Skin of body (tissue), 2 donors: Measurements from ENCODE around the gene ACTN1. TPM values are rescaled to one million over a fixed set of nuclear protein-coding genes. Genes with fewer than 3 reads are reported as not detected.

Experiments used
- DNase-seq: peaks from one replicate; lab custom pipeline; 2025; lab: John Stamatoyannopoulos, UW
- total RNA-seq: library from RNA; depleted of rRNA; stranded (reverse); fragments of >200 nt; gene quantifications from one replicate; pipeline ENCODE4 v1.2.3, GENCODE V29; 2014

Gene ACTN1
- total RNA-seq, 1 donor from 2014 or later = 112 TPM

DNA sequence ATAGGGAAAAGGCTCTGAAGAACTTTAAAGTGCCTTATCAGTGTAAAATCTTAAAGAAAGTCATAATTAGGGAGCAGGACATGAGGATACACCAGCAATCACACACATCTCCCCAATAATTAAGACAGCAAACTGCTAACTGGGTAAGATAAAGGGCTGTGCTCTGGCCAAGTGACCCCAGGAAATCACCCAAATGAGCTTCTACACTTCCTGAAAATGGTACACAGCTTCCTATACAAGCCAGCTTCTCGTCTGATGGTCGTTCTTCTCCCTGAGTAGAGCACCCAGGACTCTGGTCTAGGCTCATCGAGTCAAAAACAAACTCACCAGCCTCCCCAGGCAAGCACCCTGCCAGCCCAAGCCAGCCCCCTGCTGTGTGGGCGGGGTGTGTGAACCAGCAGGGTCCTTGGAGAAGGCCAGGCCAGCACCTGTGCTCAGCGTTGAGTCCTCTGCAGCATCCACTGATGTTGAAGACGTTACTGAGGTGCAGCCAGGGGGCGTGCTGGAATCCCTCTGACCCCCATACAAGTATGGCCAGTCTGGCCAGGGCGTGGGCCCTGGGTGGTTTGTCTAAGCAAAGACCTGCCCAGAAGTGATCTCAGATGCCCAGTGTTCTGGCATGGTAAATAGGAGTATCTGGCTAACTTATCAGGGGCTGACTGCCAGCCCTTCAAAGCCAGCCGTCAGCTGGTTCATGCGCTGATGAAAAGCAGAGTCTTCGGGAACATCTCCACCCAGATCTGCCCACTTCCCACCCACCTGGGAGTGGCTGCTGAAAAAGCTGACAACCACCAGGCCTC, 41.4 kb downstream of the ACTN1 start:
- DNase-seq = no peak

DNA sequence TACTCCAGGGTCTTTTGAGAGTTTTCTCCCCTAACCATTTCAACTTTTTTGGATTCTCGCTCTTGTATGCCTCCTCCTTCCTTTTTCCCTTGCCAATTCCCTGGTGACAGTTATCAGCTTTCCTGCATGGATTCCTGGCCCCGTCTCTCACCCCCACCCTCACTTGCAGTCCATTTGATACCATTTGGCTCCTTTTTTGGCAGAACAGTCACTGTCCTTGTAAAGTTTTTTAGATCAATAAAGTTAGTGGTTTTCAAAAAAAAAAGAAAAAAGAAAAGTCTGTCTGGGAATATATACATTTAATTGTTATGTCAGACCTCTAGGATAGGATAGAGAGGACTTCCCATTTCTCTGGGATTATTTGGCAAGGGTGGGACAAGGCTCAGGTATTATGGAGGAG, 42.1 kb downstream of the ACTN1 start:
- no peak for DNase-seq

DNA sequence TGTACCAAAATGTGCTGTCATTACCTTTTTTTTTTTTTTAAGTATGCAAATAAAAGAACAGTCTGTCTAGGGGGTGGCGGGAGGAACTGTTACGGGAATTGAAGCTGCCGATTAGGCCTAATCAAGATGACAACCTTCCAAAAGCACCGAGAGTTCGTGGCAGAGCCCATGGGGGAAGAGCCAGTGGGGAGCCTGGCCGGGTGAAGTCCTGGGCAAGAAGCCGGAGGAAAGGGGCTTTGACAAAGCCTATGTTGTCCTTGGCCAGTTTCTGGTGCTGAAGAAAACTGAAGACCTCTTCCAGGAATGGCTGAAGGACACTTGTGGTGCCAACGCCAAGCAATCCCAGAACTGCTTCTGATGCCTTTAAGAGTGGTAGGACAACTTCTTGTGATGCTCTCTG, 42.6 kb downstream of the ACTN1 start:
- DNase-seq = no peak

DNA sequence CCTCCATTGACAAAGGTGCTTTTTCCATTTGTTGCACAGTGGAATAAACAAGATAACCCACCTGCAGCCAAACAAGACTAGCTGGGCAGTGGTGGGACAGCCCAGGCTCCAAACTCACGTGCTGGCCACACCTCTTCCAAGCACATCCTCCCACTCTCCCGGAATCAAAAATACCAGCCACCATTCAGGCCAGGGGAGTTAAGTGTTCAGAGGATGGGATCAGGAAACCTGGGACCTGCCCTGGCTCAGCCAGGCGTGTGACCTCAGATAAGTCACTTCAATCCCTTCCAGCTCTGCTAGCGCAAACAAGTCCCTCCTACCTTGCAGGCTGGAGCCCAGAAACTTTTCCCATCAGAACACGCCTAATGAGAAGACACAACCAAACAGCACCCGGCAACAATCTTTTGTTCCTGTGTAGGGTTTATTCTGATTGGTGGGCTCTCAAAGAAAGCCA, 43.3 kb downstream of the ACTN1 start:
- peak; percentile 11 for DNase-seq

DNA sequence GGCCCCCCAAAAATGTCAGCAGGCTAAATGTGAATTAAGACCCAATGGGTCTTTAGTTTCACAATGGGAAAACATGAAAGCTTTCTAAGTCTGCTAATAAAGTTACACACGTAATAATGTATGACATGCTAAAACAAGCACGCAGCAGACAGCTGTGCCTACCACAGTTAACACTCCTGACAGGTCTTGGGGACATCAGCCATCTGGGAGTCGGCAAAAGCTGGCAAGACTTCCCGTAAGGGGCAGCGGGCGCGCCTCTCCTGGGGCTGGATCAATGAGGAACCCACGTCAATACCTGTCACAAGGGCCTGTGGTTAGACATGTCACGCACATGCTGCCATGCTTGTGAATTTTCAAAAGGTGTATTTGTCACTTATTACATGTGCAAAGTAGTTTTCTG, 45.0 kb downstream of the ACTN1 start:
- DNase-seq = no peak

DNA sequence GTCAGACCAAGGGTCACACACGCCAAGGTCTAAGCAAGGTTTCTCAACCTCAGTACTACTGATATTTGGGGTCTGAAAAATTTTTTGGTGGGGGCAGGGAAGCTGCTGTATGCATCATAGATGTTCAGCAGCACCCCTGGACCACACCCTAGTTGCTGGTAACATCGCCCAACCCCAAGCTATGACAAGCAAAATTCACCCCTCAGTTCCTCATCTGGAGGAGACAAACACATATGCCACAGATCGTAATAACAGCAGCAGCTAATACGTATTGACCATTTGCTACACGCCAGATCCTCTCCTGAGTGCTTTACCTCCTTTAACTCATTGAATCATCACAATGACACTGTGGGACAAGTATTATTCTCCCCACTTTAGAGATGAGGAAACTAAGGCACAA, 46.4 kb downstream of the ACTN1 start:
- DNase-seq = no peak

DNA sequence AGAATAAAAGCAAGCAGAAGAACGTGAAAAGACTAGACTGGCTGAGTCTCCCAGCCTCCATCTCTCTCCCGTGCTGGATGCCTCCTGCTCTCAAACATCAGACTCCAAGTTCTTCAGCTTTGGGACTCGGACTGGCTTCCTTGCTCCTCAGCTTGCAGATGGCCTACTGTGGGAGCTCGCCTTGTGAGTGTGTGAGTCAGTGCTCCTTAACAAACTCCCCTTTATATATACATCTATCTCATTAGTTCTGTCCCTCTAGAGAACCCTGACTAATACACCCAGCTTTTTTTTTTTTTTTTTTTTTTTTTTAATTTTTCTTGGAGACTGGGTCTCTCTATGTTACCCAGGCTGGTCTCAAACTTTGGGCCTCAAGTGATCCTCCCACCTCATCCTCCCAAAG, 46.9 kb downstream of the ACTN1 start:
- no peak for DNase-seq

DNA sequence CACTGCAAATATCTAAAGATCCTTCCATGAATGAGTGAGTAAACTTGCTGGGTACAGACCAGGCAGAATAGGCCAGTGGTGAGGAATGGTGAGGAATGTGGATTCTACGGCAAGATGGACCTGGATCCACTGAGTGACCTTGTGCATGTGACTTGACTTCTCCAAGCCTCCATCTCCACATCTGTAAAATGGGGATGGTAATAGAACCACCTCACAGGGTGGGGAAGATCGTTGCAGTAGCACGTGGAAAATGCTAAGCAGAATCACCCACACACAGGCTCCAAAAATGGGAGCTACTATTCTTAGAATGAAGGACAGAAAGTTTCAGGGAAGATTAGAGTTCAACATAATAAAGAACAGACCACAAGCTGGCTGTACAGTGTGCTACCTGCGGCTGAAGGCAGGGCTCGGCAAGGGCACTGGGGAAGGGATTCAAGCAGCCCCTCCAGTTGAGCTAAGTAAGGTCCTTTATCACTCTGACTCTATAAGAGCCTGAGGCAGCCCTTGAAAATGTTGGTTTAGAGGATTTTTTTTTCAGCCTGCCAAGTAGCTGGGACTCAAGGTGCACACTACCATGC, 47.5 kb downstream of the ACTN1 start:
- no peak for DNase-seq

DNA sequence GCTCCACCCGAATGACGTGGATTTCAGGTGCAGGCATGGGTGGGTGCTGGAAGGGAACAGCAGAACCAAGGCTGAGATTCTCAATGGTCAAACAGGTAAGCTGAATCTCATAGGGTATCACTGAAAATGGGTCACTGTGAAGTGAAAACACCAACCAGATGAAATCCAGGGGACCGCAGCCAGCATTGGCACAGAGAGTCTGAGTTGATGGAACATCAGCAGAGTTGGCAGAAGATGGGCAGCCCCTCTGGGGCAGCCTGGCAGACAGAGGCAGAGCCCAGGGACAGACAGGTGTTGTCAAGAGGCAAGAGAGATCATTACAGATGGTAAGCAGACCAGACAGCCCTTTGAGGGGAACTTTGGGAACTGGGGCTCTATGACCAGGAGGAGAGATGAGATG, 48.0 kb downstream of the ACTN1 start:
- no peak for DNase-seq

DNA sequence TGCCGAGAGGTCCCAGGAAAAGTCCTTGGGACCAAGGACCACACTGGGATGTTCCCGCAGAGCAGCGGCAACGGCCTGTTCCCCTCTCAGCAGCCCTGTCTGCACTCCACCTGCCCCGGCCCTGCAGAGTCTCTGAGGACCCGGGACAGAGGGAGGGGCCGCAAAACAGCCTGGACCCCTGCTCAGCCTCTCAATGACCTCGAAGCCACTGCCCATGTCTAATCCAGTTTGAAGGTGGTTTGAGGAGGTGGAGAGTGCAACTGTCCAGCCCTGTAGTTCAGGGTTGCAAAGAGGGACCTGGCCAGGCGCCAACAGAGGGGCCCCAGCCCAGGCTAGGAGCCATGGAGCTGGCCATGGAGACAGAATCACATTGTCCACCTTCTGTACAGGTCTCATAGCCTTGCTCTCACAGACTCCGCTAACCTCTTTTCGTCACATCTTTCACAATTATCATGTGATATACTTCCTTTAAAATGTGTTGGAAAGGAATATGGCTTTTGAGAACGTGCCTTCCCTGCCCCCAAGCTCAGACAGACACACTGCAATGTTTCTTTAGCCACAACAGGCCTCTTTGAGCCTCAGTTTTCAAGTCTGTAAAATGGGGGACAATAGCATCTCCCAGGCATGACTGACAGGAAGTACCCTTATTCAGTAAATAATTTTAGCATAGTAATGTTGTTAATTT, 49.3 kb downstream of the ACTN1 start:
- no peak for DNase-seq

DNA sequence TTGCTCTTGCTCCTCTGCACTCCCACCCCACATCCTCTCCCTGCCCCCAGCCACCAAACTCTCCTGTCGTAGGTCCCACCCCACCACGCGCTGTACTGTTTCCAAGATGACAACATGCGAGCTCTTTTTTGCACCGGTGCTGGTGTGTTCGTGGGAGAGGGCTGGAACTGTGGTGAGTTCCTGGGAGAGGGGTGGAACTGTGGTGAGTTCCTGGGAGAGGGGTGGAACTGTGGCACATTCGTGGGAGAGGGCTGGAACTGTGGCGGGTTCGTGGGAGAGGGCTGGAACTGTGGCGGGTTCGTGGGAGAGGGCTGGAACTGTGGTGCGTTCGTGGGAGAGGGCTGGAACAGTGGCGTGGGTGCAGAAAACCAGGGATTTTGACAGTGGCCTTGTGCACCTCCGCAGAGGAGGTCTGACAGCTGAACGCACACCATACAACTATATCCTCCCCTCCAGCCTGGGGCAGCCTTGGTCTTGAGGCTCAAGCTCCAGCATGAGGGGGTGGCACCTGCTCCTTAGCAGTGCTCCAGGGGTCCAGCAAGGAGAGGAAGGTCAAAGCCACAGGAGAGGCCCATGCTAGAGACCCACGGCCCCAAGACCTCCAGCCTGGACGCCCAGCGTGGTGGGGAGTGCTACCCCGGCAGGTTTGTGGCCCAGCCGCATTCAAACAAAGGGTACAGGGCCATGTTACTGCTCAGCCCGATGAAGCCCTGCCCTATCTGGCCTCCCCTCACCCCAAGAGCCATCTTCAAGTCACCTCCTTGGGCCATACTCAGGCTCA, 50.1 kb downstream of the ACTN1 start:
- DNase-seq = no peak

DNA sequence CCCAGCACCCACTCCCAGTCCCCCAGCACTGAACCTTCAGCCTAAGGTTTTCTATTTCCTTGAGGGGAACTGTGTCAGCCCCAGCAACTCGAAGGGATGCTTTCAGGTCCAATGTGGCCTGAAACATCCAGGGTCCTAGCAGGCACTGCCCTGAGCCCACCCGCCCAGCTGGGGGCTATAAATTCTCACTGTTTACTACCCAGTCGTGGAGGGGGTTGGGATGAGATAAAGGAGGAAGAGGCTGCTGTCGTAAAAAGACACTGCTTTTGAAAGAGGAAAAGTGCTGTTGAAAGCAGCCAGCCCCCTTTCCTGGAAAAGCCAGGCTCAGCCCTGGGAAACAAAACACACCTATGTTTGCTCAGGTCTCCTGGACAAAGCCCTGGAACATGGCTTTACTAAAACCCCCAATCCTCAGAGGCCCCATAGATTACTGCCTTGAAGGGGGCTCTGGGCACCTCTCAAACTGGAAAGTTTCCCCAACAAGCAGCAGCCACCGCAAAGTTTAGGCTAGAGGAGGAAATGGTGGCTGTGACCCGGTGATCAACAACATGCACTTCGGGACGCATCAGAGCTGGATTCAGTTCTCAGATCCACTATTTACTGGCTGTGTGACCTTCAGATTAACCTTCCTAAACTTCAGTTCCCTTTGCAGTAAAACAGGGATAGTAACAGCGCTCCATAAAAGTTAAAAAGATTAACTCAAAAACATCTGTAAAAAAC, 51.0 kb downstream of the ACTN1 start:
- DNase-seq = no peak

DNA sequence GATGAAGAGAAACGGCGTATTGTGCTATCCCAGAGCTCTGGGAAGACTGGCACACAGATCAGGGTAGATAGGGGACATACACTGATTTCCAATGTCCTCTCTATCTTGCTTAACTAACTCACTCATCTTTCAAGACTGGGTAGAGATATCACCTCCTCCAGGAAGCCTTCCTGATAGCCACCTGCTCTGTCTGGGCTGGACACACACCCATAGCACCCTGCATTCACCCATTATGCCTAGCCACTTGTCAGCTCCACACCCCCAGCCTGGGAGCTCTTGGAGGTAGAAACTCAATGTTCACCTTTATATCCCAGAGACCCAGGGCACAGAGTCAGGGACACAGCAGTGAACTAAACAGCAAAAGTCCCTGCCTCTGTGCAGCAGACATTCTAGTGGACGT, 52.0 kb downstream of the ACTN1 start:
- DNase-seq = no peak

DNA sequence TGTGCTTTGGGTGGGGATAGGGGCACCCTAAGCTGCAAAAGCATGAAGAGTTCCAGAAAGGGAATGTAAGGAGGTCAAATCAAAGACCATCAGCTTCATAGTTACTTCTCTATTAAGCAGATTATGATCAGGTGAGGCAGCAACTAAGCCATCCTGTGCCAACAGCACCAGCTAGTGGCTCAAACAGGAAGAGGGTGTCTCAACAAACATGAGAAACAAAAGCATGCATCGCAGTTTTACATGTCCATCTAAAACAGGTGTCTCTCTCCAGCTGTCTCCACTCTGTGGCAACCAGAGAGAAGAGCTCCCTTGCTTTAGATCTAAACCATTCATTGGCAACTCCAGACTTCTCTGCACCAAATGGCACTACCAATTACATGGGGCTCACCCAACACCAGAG, 52.9 kb downstream of the ACTN1 start:
- no peak for DNase-seq

DNA sequence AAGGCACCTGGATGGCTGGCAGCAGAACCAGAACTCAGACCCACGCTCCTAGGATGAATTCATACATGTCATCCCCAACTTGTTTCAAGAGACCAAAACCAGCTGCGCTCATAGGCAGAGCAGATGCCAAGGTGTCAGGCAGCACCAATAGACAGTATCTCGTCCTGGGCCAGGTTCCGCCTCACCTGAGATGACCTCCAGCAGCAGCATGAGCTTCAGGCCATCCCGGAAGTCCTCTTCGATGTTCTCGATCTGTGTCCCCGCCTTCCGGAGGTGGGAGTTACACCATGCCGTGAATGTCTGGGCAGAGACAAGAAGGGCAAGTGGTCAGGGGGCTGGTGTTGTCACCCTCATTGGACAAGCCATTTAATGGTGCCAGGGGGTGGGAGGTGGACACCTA, 53.7 kb downstream of the ACTN1 start:
- DNase-seq = no peak

DNA sequence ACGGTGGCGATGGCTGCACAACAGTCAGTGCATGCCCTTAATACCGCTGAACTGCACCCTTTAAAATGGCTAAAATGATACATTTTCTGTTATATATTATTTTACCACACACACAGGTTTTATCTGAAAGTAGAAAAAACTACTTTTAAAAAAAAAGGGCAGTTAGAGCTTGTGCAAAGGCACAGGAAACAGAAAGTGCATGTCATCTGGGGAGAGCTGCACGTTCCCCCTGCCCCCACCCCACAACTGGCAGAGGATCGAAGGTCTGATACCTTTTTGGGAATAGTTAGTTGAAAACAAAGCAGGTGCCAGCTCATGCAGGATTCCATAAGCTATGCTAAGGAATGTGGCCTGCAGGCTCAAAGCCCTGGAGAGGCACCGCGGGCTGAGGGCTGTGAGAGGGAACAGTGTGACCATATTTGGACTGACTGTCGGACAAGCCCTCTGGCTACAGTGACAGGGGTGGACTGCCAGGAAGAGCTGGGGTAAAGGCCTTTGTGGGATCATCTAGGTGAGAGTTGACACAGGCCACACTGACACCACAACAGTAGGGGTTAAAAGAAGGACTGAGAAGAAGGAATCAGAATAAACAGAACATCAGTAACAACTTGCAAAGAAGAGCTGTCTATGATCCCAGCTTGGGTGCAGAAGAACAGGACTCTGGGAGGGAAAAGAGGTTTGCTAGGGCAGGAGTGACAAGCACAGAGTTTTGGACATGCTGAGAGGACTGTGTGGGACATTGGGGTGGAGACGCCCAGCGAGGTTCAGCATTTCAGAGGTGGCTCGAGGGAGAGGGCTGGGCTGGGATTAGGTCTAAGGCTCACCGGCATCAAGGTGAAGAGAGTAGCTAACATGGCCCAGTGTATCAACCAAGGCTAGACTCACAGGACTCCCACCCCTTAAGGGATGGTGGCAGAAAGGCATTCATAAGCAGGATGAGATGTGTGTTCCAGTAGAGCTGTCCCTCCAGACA, 54.6 kb downstream of the ACTN1 start:
- no peak for DNase-seq

DNA sequence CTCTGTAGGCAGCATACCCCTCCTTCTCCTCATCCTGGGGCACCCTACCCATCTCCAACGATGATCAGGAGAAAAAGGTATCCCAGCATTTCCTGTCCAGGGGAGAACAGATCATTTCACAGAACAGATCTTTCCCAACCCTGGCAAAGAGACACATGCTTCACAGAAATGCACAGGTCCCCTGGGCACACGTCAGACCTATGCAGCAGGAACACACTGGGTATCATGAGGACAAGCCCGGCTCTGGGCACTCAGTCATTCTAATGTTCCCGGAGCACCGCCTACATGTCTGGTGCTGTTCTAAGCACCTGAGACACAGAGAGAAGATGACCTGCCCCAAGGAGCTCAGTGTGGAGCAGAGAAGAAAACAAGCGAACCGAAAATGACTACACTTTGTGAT, 56.2 kb downstream of the ACTN1 start:
- no peak for DNase-seq

DNA sequence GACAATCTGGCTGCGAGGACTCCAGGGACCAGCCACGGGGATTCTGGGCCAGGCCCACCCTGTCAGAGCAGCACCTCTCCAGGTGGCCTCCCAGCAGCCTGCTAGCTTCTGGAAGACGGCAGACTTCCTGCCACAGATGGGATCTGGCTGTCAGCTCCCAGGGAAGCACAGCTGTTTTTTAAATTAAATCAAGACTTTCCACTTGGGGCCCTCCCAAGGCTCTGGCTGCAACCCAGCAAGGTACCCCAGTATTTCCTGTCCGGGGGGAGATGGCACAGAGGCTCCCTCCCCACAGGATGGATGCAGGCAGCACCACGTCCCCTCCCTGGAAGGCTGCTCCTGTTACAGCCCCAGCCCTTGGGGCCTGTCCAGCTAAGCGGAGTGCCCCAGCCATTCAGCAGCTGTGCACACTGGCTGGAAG, 56.9 kb downstream of the ACTN1 start:
- DNase-seq = peak; percentile 5

DNA sequence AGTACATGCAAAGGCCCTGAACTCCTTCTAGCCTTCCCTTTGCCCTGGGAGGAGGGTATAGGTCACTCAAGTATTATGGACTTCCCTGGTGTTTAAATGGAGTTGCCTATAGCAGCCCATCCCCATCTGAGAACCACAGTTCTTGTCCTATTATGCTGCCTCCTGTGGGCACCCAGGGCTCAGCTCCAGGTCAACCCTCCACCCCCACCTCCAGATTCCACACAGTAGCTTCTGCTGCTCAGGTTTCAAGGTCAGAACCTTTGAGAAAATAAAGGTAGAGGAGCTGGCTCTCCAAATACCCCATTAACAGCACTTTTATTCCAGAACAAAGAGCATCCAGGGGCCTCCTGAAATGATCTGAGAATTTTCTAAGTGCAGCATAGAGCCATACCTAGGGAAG, 57.4 kb downstream of the ACTN1 start:
- no peak for DNase-seq

DNA sequence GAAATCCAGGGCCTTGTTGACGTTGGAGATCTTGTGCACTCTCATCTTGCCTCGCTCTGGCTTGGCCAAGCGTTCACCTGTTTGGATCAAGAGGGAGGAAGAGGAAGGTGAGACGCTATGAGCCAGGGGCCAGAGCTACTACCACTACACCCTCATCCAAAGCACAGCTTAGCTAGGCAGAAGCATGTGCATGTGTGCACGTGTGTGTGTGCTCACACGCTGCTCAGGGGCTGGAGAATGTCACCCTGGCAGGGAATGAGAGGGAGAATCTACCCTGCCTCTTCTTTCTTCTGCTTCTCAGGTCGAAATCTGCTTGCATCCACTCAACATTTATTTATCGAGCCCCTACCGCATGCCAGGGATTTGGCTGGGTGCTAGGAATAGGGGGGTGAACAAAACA, 58.1 kb downstream of the ACTN1 start:
- no peak for DNase-seq
